ENCODE measurements around the gene MAST4. TPM values are rescaled to one million over a fixed set of nuclear protein-coding genes. Genes with fewer than 3 reads are reported as not detected.

The MAST4 gene
- total and polyA plus RNA-seq, 2 donors (not counting 1 experiment from before 2014, with no cell fraction given) = 7.0 to 15.2 TPM

DNA sequence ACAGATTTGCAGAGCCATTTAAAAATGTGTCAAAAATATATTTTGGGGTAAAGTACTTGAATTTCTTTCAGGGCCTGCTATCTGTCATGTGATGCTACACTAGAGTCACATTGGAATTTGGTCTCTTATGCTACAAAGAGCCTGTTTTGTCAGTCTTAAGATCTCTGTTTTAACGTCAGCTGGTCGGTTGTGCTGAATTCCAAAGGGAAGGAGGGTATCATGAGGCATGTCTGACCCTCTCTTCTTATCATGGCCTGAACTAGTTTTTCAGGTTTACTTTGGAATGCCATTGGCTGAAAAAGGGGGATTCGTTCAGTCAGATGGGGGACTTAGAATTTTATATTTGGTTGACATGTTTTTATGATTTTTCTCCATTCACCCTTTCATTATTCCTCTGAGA is 309.8 kb downstream of the MAST4 start:
- no peak overlapping the region for H3K9ac ChIP-seq (ENCODE audit: insufficient read depth, low read length)
- no peaks in the 10 kb centered on the region for H3K36me3 ChIP-seq (ENCODE audit: control insufficient read depth, insufficient read depth, low read length)
- H3K4me1 ChIP-seq (ENCODE audit: control insufficient read depth, extremely low read depth, insufficient read depth, low read length) = no peaks in the 10 kb centered on the region
- no peaks in the 10 kb centered on the region for H3K27me3 ChIP-seq (ENCODE audit: control insufficient read depth, insufficient read depth, low read length)
- DNase-seq (ENCODE audit: low read depth in 2 of 2) = no peak
- H3K9me3 ChIP-seq (ENCODE audit: control insufficient read depth, insufficient read depth, low read depth, low read length) = no peaks in the 10 kb centered on the region
- H3K27ac ChIP-seq (ENCODE audit: insufficient read depth, low read length) = no peak overlapping the region
- H3K4me3 ChIP-seq (replicated peaks in 1 of 4; ENCODE audit: control extremely low read depth in 1 of 4, insufficient read depth in 1 of 4, low read depth in 3 of 4, low read length in 4 of 4) = no peak overlapping the region
- H4K20me1 ChIP-seq (ENCODE audit: control insufficient read depth, extremely low read depth, insufficient read depth, low read length) = no peaks in the 10 kb centered on the region
- no peak overlapping the region for H2AFZ ChIP-seq (ENCODE audit: low read length)
- no peak overlapping the region for H3K4me2 ChIP-seq (ENCODE audit: extremely low read depth, insufficient read depth, low read length)
- no peaks in the 10 kb centered on the region for H3K79me2 ChIP-seq (ENCODE audit: control insufficient read depth, insufficient read depth, low read length)
- TF ChIP-seq CTCF (conservative IDR thresholded peaks at IDR 0.05 in 1 of 2, IDR thresholded peaks at IDR 0.05 in 1 of 2; ENCODE audit: low read depth in 1 of 2, low read length in 2 of 2) = no peak
- no peak for TF ChIP-seq EZH2 (IDR thresholded peaks at IDR 0.05; ENCODE audit: low read length, missing control alignments)

- Histone ChIP-seq H3K36me3 (ENCODE audit: control insufficient read depth, insufficient read depth, low read length) (no peaks in the 10 kb centered on the region), H3K4me3 (replicated peaks in 1 of 4; ENCODE audit: control extremely low read depth in 1 of 4, insufficient read depth in 1 of 4, low read depth in 3 of 4, low read length in 4 of 4) (no peak overlapping the region), H3K27ac (ENCODE audit: insufficient read depth, low read length) (no peak overlapping the region), H2AFZ (ENCODE audit: low read length) (no peak overlapping the region), H3K4me1 (ENCODE audit: control insufficient read depth, extremely low read depth, insufficient read depth, low read length) (no peaks in the 10 kb centered on the region), H3K4me2 (ENCODE audit: extremely low read depth, insufficient read depth, low read length) (no peak overlapping the region), H3K79me2 (ENCODE audit: control insufficient read depth, insufficient read depth, low read length) (no peaks in the 10 kb centered on the region), H3K9ac (ENCODE audit: insufficient read depth, low read length) (no peak overlapping the region), H3K9me3 (ENCODE audit: control insufficient read depth, insufficient read depth, low read depth, low read length) (no peaks in the 10 kb centered on the region), H4K20me1 (ENCODE audit: control insufficient read depth, extremely low read depth, insufficient read depth, low read length) (no peaks in the 10 kb centered on the region), H3K27me3 (ENCODE audit: control insufficient read depth, insufficient read depth, low read length) (no peaks in the 10 kb centered on the region)
- TF ChIP-seq CTCF (conservative IDR thresholded peaks at IDR 0.05 in 1 of 2, IDR thresholded peaks at IDR 0.05 in 1 of 2; ENCODE audit: low read depth in 1 of 2, low read length in 2 of 2) = no peak
- TF ChIP-seq EZH2 (IDR thresholded peaks at IDR 0.05; ENCODE audit: low read length, missing control alignments) = no peak
- DNase-seq (ENCODE audit: low read depth in 2 of 2) = no peak
Observed at GRCh38 chr5:66908230-66908629, 312.0 kb downstream of the MAST4 start.

- TF ChIP-seq CTCF (conservative IDR thresholded peaks at IDR 0.05 in 1 of 2, IDR thresholded peaks at IDR 0.05 in 1 of 2; ENCODE audit: low read depth in 1 of 2, low read length in 2 of 2) (no peak), EZH2 (IDR thresholded peaks at IDR 0.05; ENCODE audit: low read length, missing control alignments) (no peak)
- no peaks in the 10 kb centered on the region for H3K9me3 ChIP-seq (ENCODE audit: control insufficient read depth, insufficient read depth, low read depth, low read length)
- H3K9ac ChIP-seq (ENCODE audit: insufficient read depth, low read length) = no peak overlapping the region
- DNase-seq (ENCODE audit: low read depth in 2 of 2) = peak in 1 of 2 donors; percentile 17
- H3K27me3 ChIP-seq (ENCODE audit: control insufficient read depth, insufficient read depth, low read length) = no peaks in the 10 kb centered on the region
- no peak overlapping the region for H2AFZ ChIP-seq (ENCODE audit: low read length)
- no peak overlapping the region for H3K27ac ChIP-seq (ENCODE audit: insufficient read depth, low read length)
- no peaks in the 10 kb centered on the region for H3K36me3 ChIP-seq (ENCODE audit: control insufficient read depth, insufficient read depth, low read length)
- H3K79me2 ChIP-seq (ENCODE audit: control insufficient read depth, insufficient read depth, low read length) = no peaks in the 10 kb centered on the region
- H3K4me3 ChIP-seq (replicated peaks in 1 of 4; ENCODE audit: control extremely low read depth in 1 of 4, insufficient read depth in 1 of 4, low read depth in 3 of 4, low read length in 4 of 4) = no peak overlapping the region
- no peak overlapping the region for H3K4me2 ChIP-seq (ENCODE audit: extremely low read depth, insufficient read depth, low read length)
- no peaks in the 10 kb centered on the region for H4K20me1 ChIP-seq (ENCODE audit: control insufficient read depth, extremely low read depth, insufficient read depth, low read length)
- no peaks in the 10 kb centered on the region for H3K4me1 ChIP-seq (ENCODE audit: control insufficient read depth, extremely low read depth, insufficient read depth, low read length)
Observed at GRCh38 chr5:66909364-66909763, 313.2 kb downstream of the MAST4 start.

Measured in fibroblast of lung (primary cell).